Fibroblast of skin of right quadriceps (primary cell): Measurements from ENCODE around the gene TMUB1.

Source experiments
- DNase-seq: peaks from one replicate; pipeline ENCODE4 v3.0.0-alpha.2; 2013

The TMUB1 gene, protein sequence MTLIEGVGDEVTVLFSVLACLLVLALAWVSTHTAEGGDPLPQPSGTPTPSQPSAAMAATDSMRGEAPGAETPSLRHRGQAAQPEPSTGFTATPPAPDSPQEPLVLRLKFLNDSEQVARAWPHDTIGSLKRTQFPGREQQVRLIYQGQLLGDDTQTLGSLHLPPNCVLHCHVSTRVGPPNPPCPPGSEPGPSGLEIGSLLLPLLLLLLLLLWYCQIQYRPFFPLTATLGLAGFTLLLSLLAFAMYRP

GRCh38 chr7:151083071-151083823, at the start of gene TMUB1:
TSS of gene TMUB1 (minus strand) at chr7:151083493. CDS start at chr7:151082563, 930 bp downstream.
- DNase-seq: no peak

- no peak for DNase-seq
Measured at GRCh38 chr7:151132461-151133205, 49.3 kb upstream of the TMUB1 start.

GRCh38 chr7:151131592-151132293, 48.5 kb upstream of the TMUB1 start:
- no peak for DNase-seq

DNA sequence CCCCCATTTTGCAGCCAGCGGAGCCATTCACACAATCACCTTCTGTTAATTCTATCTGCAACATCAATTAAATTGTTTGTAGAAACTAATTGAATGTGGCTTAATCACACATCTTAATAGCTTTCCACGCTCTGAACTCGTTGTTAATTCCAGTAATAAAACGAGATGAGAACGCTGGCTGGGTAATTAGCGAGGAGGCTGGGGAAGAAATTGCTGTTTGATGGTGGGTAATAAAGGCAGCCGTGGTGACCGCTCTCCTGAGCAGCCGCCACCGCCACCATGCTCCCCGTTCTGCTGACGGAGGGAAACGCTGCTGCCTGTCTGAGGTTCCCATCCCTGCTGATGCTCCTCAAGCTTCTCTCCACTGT, 47.9 kb upstream of the TMUB1 start:
- DNase-seq: no peak

- no peak for DNase-seq
Measured at GRCh38 chr7:151130741-151131157, 47.5 kb upstream of the TMUB1 start.

GRCh38 chr7:151129960-151130591, 46.8 kb upstream of the TMUB1 start:
- no peak for DNase-seq

DNA sequence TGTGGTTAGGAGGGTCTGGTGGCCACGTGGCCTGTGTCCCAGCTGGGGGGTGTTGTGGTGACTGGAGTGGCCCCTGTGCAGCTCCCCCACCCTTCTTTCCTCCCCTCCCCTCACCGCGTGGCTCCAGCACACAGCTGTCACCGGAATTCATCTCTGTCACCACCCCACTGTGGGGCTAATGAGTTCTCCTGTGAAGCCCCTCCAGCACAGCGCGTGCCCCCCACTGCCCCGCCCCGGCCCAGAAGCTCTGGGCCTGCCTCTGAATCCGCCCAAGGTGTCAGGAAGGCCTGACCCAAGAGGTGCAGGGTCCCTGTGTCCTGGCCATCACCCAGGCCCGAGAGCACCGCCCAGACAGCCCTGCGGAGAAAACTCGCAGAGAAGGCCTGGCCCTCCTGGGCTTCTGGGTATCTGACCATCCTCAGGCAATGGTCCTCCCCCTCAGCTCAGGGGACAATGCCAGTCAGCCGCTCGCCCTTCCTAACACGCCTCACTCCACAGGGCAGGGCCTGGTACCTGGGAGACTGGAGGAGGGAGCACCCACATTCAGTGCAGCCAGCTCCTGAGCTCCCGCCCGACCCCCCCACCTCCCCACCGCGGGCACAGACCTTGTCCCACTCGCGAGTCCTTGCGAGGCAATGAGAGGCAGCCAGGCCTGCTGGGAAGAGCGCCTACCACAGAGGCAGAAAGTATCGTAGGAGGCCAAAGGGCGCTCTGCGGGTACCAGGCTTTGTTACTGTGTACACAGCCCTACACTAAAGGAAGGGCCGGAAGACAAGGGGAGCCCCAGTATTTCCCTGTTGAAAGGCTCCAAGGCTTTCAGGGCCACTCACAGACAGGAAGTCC, 46.0 kb upstream of the TMUB1 start:
- DNase-seq: no peak

- no peak for DNase-seq
Measured at GRCh38 chr7:151128716-151129115, 45.4 kb upstream of the TMUB1 start.

DNA sequence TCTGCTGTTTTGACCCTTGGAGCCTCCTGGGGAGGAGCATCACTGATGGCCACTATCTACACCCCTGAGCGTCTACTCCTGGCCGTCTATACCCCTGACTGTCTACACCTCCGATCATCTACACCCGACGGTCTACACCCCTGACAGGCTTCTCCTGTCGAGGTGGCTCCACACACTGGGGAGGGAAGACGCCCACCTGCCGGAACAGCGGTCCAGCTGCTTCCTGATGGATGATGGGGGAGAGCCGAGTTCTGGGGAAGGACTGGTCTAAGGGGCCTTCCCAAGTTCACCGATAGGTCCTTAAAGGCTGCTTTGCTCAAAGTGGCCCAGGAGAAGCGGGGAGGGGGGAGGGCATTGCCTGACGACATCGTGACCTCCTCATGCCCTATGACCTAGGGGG, 44.9 kb upstream of the TMUB1 start:
- no peak for DNase-seq

DNA sequence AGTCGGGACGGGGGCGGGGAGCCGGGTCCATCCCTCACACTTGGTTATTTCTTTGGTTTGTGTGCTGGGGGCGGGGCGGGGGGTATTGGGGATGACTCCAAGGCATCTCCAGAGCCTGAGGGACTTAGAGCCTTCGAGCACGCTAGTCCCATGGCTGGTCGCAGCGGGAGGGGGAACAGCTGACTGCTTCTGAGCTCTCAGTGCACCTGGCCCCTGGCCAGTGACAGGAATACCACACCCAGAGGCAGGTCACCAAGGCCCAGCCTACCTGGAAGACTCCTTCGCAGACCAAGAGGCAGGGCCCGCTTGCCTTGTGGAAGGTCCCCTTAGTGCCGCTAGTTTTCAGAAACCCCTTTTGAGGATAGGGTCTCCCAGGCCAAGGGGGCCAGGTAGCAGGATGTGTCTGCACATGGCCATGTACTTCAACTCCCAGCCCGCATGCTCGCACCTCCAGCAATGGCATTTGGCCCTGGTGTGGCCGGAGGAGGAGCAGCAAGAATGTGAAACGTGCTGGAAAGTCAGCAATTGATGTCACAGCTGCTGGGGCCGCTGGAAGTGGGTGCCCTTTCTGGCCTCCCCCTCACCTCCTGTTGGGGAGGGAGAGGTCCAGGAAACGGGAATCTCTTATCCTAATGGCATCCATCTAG, 43.3 kb upstream of the TMUB1 start:
- no peak for DNase-seq

GRCh38 chr7:151125846-151126481, 42.7 kb upstream of the TMUB1 start:
- no peak for DNase-seq

- DNase-seq: peak; percentile 21
Measured at GRCh38 chr7:151125470-151125845, 42.2 kb upstream of the TMUB1 start.

- no peak for DNase-seq
Measured at GRCh38 chr7:151124899-151125399, 41.7 kb upstream of the TMUB1 start.

GRCh38 chr7:151124481-151124880, 41.2 kb upstream of the TMUB1 start:
- no peak for DNase-seq

DNA sequence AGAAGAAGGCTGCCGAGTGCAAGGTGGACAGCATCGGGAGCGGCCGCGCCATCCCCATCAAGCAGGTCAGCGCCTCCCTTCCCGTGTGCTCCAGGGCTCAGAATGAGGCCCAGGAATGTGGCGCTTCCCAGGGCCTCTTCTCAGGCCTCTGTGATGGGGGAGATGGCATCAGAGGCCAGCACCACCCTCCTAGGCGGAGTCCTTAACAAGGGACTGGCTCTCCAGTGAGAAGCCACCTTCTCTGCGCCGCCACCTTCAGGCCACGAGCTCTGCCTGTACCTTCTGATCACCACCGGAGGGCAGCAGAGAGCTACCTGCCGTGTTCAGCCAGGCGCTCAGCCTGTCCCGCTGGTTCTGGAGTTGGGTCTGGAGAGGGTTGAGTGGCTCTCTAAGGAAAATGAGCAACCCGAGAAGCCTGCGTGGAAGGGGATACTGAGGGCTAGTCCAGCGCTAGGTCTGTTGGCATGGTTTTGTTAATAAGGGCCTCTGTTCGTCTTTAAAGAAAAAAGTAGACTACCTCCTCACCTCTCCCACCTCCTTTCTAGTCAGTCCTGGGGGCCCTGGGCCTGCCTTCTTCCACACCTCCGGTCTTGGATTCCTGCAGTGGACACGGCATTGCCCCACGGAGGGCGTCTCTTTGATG, 40.6 kb upstream of the TMUB1 start:
- peak; percentile 71 for DNase-seq

DNA sequence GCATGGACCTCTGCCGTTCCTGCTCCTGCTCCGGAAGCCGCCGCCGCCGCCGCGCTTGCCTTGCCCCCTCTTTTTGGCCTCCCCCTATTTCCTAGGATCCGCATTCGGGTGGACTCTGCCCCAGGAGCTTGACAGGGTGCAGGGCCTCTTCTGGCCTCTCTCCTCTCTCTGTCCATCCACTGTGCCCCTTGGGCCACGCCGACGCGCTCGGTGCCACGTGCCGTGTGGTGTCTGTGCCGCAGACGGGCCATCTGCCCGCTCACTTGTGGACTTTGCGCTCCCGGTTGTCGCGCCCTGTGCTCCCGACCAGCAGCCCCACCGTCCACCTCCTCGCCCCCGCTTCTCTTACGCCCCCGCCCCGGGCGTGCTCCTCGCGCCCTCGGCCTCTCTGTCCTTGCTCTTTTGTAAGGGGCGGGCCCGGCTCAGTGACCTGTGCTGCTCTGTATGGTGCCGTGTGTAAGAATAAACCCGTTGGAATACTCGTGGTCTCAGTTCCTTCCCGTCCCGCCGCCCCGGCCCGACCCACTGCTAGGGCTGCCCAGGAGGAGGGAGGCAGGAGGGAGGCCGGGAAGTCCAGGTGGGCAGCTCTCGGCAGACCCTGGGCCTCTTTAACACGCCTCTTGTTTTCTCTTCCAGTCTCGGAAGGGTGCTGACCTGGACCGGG, 40.0 kb upstream of the TMUB1 start:
- DNase-seq: no peak

GRCh38 chr7:151122796-151123157, 39.5 kb upstream of the TMUB1 start:
- DNase-seq: no peak

DNA sequence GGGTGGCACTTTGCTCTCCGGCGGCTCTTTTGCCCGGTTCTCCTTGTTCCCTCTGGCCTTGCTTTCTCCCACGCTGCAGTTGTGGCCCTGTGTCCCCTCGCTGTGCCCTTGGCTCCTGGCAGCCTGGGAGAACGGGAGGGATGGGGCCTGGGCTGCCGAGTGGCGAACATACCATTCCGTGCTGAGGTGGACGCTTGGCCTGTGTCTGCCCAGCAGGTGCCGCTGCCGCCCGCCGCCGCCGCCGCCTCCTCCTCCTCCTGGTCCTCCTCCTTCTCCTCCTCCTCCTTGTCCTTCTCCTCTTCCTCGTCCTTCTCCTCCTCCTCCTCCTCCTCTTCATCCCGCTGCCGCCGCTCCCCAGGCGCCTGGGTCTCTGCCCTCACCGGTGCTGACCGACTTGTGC, 39.0 kb upstream of the TMUB1 start:
- no peak for DNase-seq

DNA sequence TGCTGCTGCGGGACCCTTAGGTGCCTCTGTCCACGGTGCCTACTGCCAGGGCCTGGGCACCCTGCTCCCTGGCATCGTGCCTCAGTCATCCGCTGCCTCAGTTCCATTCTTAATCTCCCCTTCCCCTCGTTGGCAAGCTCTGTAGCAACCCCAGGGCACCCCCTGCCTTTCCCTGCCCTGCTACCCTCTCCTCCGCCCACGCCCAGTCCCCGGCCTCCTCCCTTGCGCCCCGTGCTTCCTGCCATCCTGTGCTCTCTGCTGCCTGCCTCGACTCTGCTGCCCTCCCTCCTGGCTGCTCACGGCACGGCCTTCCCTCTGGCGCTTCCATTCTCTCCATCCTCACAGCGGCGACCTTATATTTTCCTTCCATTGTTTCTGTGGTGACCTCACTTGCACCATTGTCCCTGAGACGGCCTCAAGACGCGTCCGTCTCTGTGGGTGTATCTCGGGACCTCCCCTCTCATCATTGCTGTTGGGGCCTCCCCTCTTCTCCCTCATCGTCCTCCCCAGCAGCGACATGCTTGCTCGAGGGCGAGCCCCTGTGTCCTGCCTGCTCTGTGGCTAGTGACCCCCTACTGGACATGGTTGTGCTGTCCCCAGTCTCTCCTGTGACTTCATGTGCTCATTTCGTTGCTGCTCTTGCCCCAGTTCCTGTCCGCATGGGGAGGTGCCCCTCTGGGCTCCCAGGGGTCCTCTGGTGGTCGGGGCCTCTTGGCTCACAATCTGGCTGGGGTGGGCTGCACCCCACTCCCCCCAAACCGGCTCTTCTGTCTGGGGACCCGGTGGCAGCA, 38.3 kb upstream of the TMUB1 start:
- DNase-seq: no peak
